Erythroblast (primary cell): Measurements from ENCODE around the gene TIMM13.

Source experiments
- GATA1 ChIP-seq: IDR thresholded peaks from 2 replicates; pipeline ENCODE4 v1.6.1; 2011; ENCODE audit warnings: low read depth, mild to moderate bottlenecking, control low read depth, low read length, moderate library complexity
- POLR2A ChIP-seq: IDR thresholded peaks from 2 replicates; pipeline ENCODE4 v1.6.1; 2011; ENCODE audit warnings: mild to moderate bottlenecking, low read length

DNA sequence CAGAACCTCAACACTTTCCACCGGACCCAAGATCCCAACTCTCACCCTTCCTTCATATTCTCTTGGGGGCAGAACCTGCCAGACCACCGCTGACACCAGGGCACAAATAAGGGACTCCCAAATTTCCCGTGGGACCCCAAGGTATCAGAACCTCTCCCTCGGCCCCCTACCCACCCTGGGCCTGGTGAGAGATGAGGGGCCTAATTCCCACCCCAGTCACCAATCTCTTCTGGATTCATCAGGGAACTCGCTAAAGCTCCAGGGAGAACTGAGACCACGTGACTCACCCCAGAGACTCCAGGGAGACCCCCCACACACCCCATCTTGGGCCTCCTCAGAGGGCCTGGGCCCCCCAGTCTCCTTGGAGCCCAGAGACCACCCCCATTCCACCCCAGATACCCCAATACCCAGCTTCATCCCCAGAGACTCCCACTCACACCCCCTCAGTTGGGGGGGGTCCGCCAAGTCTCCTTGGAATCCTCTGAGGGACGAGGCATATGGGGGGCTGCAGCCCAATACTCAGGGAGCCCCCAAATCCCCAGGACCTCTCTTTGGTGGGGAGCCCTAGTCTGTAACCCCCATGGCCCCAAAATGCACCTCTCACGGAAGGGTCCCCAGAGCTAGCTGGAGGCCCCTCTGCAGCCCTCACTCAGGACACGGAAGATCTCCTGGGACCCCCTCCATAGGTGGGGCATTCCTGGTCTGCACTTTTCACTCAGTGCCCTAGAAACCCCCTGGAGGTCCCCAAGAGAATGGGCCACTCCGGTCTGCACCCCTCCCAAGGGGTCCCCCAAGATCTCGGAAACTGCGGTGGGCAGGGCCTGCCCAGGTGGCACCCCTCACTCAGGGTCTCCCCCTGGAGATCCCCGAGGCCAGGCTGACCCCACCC, 27.8 kb upstream of the TIMM13 start:
- TF ChIP-seq POLR2A (no peak), GATA1 (no peak)
